Neural cell (in vitro differentiated cells): ENCODE measurements around the gene LPIN2. TPM values are rescaled to one million over a fixed set of nuclear protein-coding genes. Genes with fewer than 3 reads are reported as not detected.

Experiments used
- H2AFZ ChIP-seq: fragments of 200-600, 300-800 bp; sonication (generic), shearing (Covaris generic); 2 replicates; pipeline ENCODE4 v1.6.0; 2014; ENCODE audit warnings: low read depth, mild to moderate bottlenecking, antibody characterized with exemption, low read length, moderate library complexity
- H3F3A ChIP-seq: fragments of 200-600 bp; shearing (Covaris generic); 2 replicates; pipeline ENCODE4 v1.6.1; 2016; ENCODE audit warnings: mild to moderate bottlenecking, moderate library complexity, mixed read lengths, antibody characterized with exemption, low read length; ENCODE audit not compliant: insufficient read depth, poor library complexity, severe bottlenecking
- H3K27ac ChIP-seq: fragments of 200-600, 300-800 bp; sonication (generic), shearing (Covaris generic); 2 replicates; pipeline ENCODE4 v1.5.1; 2014; ENCODE audit warnings: mild to moderate bottlenecking, low read length, moderate library complexity
- H3K27me3 ChIP-seq: fragments of 300-800, 200-600 bp; sonication (generic), shearing (Covaris generic); 2 replicates; pipeline ENCODE4 v1.6.0; 2014; ENCODE audit warnings: mild to moderate bottlenecking, low read depth, low read length, moderate library complexity; ENCODE audit not compliant: insufficient read depth
- H3K36me3 ChIP-seq: fragments of 300-800, 200-600 bp; sonication (generic), shearing (Covaris generic); 2 replicates; pipeline ENCODE4 v1.5.1; 2014; ENCODE audit warnings: mild to moderate bottlenecking, antibody characterized with exemption, low read length, moderate library complexity; ENCODE audit not compliant: insufficient read depth
- H3K4me2 ChIP-seq: fragments of 300-800, 200-600 bp; sonication (generic), shearing (Covaris generic); 2 replicates; pipeline ENCODE4 v1.6.0; 2014; ENCODE audit warnings: mild to moderate bottlenecking, low read length
- H3K4me3 ChIP-seq: fragments of 300-800, 200-600 bp; sonication (generic), shearing (Covaris generic); 2 replicates; pipeline ENCODE4 v1.5.1; 2014; ENCODE audit warnings: mild to moderate bottlenecking, low read length, moderate library complexity
- H3K79me2 ChIP-seq: fragments of 200-600 bp; shearing (Covaris generic); replicated peaks from 2 replicates; pipeline ENCODE4 v1.6.0; 2014; ENCODE audit warnings: mild to moderate bottlenecking, low read length, moderate library complexity; ENCODE audit not compliant: insufficient read depth
- H3K9ac ChIP-seq: fragments of 300-800, 200-600 bp; sonication (generic), shearing (Covaris generic); 2 replicates; pipeline ENCODE4 v1.6.1; 2016; ENCODE audit warnings: mild to moderate bottlenecking, low read length, mixed read lengths
- H3K9me2 ChIP-seq: fragments of 200-600 bp; shearing (Covaris generic); 2 replicates; pipeline ENCODE4 v1.6.1; 2016; ENCODE audit warnings: mild to moderate bottlenecking, low read length, mixed read lengths; ENCODE audit not compliant: insufficient read depth
- H3K9me3 ChIP-seq: fragments of 200-600, 300-800 bp; sonication (generic), shearing (Covaris generic); 2 replicates; pipeline ENCODE4 v1.6.1; 2016; ENCODE audit warnings: mild to moderate bottlenecking, mixed run types, low read length, moderate library complexity, mixed read lengths
- H4K20me1 ChIP-seq: fragments of 200-600 bp; shearing (Covaris generic); 2 replicates; pipeline ENCODE4 v1.6.1; 2016; ENCODE audit warnings: mild to moderate bottlenecking, mixed run types; ENCODE audit not compliant: insufficient read depth
- CTCF ChIP-seq: fragments of 450-650 bp; IDR thresholded peaks from 2 replicates; pipeline ENCODE4 v1.5.1; 2014; ENCODE audit warnings: antibody characterized with exemption, mild to moderate bottlenecking, moderate library complexity; ENCODE audit not compliant: poor library complexity, severe bottlenecking
- EP300 ChIP-seq: fragments of 450-650 bp; conservative IDR thresholded peaks from 2 replicates; pipeline ENCODE4 v1.6.1; 2014; ENCODE audit warnings: antibody characterized with exemption, mild to moderate bottlenecking, moderate library complexity; ENCODE audit not compliant: poor library complexity, severe bottlenecking
- EZH2 ChIP-seq: fragments of 200-600, 300-800 bp; shearing (Covaris generic), sonication (generic); IDR thresholded peaks from 2 replicates; pipeline ENCODE4 v1.6.1; 2014; ENCODE audit warnings: antibody characterized with exemption, low read length, borderline replicate concordance, mild to moderate bottlenecking; ENCODE audit not compliant: insufficient read depth, poor library complexity, severe bottlenecking
- MXI1 ChIP-seq: fragments of 450-650 bp; conservative IDR thresholded peaks from 2 replicates; pipeline ENCODE4 v1.6.1; 2014; ENCODE audit warnings: antibody characterized with exemption, mild to moderate bottlenecking; ENCODE audit not compliant: poor library complexity, severe bottlenecking
- POLR2AphosphoS5 ChIP-seq: IDR thresholded peaks from 2 replicates; pipeline ENCODE4 v1.6.1; 2012
- RAD21 ChIP-seq: fragments of 450-650 bp; conservative IDR thresholded peaks from 2 replicates; pipeline ENCODE4 v1.6.1; 2014; ENCODE audit warnings: antibody characterized with exemption, mild to moderate bottlenecking, moderate library complexity
- REST ChIP-seq: IDR thresholded peaks from 2 replicates; pipeline ENCODE4 v1.6.1; 2012; ENCODE audit warnings: borderline replicate concordance
- SMC3 ChIP-seq: fragments of 450-650 bp; conservative IDR thresholded peaks from 2 replicates; pipeline ENCODE4 v1.6.1; 2014; ENCODE audit warnings: antibody characterized with exemption, mild to moderate bottlenecking, moderate library complexity; ENCODE audit not compliant: poor library complexity
- TAF1 ChIP-seq: IDR thresholded peaks from 2 replicates; pipeline ENCODE4 v1.6.1; 2012; ENCODE audit warnings: low read depth
- polyA plus RNA-seq: library from polyadenylated mRNA; depleted of rRNA; stranded (reverse); fragments of >200 nt; gene quantifications from 2 replicates; pipeline ENCODE4 v1.2.3, GENCODE V29; 2014

The LPIN2 gene
- polyA plus RNA-seq, 1 donor from 2014 or later, result 14.4 TPM

GRCh38 chr18:2979871-2980790 lies 32.8 kb downstream of the LPIN2 start:
- Histone ChIP-seq H3K4me2 (no peak overlapping the region), H3K9me3 (no peaks in the 10 kb centered on the region), H3K9me2 (no peaks in the 10 kb centered on the region), H2AFZ (no peak overlapping the region), H3K27ac (no peak overlapping the region), H3K79me2 (no peaks in the 10 kb centered on the region), H3K9ac (no peak overlapping the region), H3K27me3 (no peaks in the 10 kb centered on the region), H3K4me3 (no peak overlapping the region), H4K20me1 (no peaks in the 10 kb centered on the region), H3F3A (no peaks in the 10 kb centered on the region), H3K36me3 (no peaks in the 10 kb centered on the region)
- no peak for TF ChIP-seq TAF1
- no peak for TF ChIP-seq MXI1
- no peak for TF ChIP-seq POLR2AphosphoS5
- no peak for TF ChIP-seq CTCF
- no peak for TF ChIP-seq RAD21
- no peak for TF ChIP-seq SMC3
- no peak for TF ChIP-seq EZH2
- TF ChIP-seq REST, result no peak
- no peak for TF ChIP-seq EP300

- no peak for TF ChIP-seq CTCF
- Histone ChIP-seq H3K9ac (no peak overlapping the region), H2AFZ (no peak overlapping the region), H3F3A (no peaks in the 10 kb centered on the region), H3K9me2 (no peaks in the 10 kb centered on the region), H3K4me3 (no peak overlapping the region), H3K79me2 (no peaks in the 10 kb centered on the region), H3K9me3 (no peaks in the 10 kb centered on the region), H3K27ac (no peak overlapping the region), H4K20me1 (no peaks in the 10 kb centered on the region), H3K4me2 (no peak overlapping the region), H3K36me3 (no peaks in the 10 kb centered on the region), H3K27me3 (no peaks in the 10 kb centered on the region)
Measured at GRCh38 chr18:2979129-2979528, 33.8 kb downstream of the LPIN2 start.
